Neutrophil (primary cell): Measurements from ENCODE around the gene P3H3.
A peak's percentile ranks its signal among the peaks of the same experiment; 100 is the strongest.
"Not testable (repeated sequence)": the region's sequence is repeated elsewhere in the genome, so short reads cannot be mapped to it uniquely, and the experiment has no call there.

ENCODE experiments used
- H3K27ac ChIP-seq: fragments of 200-600 bp; sonication (generic); 2 replicates; pipeline ENCODE4 v1.5.1; 2016; ENCODE audit warnings: mild to moderate bottlenecking, moderate library complexity
- H3K27me3 ChIP-seq: fragments of 200-600 bp; sonication (generic); 2 replicates; pipeline ENCODE4 v1.6.0; 2016; ENCODE audit warnings: mild to moderate bottlenecking
- H3K36me3 ChIP-seq: fragments of 200-600 bp; sonication (generic); 2 replicates; pipeline ENCODE4 v1.5.1; 2017
- H3K4me1 ChIP-seq, 2 experiments: fragments of 200-600 bp in 1 of 2; sonication (generic) in 1 of 2; 1 replicate in 1 of 2; 2 replicates in 1 of 2; pipeline versions ENCODE4 v1.5.1 to v1.6.1; 2013 to 2016; ENCODE audit warnings: low read depth in 1 of 2, low read length in 1 of 2, mild to moderate bottlenecking in 1 of 2, moderate library complexity in 1 of 2; ENCODE audit not compliant: control insufficient read depth in 1 of 2, insufficient read depth in 1 of 2
- H3K4me3 ChIP-seq, 2 experiments: fragments of 200-600 bp in 1 of 2; sonication (generic) in 1 of 2; 1 replicate in 1 of 2; 2 replicates in 1 of 2; pipeline ENCODE4 v1.5.1; 2013 to 2016; ENCODE audit warnings: low read depth in 1 of 2, low read length in 1 of 2, mild to moderate bottlenecking in 1 of 2, moderate library complexity in 1 of 2
- H3K9me3 ChIP-seq: fragments of 200-600 bp; sonication (generic); 2 replicates; pipeline ENCODE4 v1.5.1; 2016
- CTCF ChIP-seq: fragments of 200-600 bp; sonication (generic); IDR thresholded peaks from 2 replicates; pipeline ENCODE4 v1.5.1; 2016; ENCODE audit warnings: antibody characterized with exemption

P3H3 gene

GRCh38 chr12:6868211-6869048 is 40.2 kb downstream of the P3H3 start:
- H3K27ac ChIP-seq, result peak overlapping the region; percentile 86
- H3K4me3 ChIP-seq, result peak overlapping the region; percentile 92 to 98
- TF ChIP-seq CTCF, result no peak
- H3K27me3 ChIP-seq, result no peaks in the 10 kb centered on the region
- peaks cover 58 to 60% of the 10 kb centered on the region in 2 experiments for H3K4me1 ChIP-seq
- peaks cover 24% of the 10 kb centered on the region for H3K36me3 ChIP-seq
- no peaks in the 10 kb centered on the region for H3K9me3 ChIP-seq

GRCh38 chr12:6869049-6870021 is 41.1 kb downstream of the P3H3 start:
- H3K27ac ChIP-seq, result peak overlapping the region; percentile 86
- peak overlapping the region; percentile 92 to 98 for H3K4me3 ChIP-seq
- peak; percentile 94 for TF ChIP-seq CTCF
- H3K9me3 ChIP-seq, result no peaks in the 10 kb centered on the region
- peaks cover 21% of the 10 kb centered on the region for H3K36me3 ChIP-seq
- H3K4me1 ChIP-seq, result peaks cover 66 to 69% of the 10 kb centered on the region in 2 experiments
- H3K27me3 ChIP-seq, result no peaks in the 10 kb centered on the region

- H3K4me3 ChIP-seq, H3K9me3 ChIP-seq, H3K27me3 ChIP-seq: not testable (repeated sequence)
- H3K27ac ChIP-seq, result peak overlapping the region; percentile 86
- peaks cover 21% of the 10 kb centered on the region for H3K36me3 ChIP-seq
- peaks cover 70 to 72% of the 10 kb centered on the region in 2 experiments for H3K4me1 ChIP-seq
These were observed 42.1 kb downstream of the P3H3 start for GRCh38 chr12:6870304-6870703.

GRCh38 chr12:6871052-6871957 is 43.1 kb downstream of the P3H3 start:
- Histone ChIP-seq H3K27ac (peak overlapping the region; percentile 86), H3K36me3 (peaks cover 21% of the 10 kb centered on the region), H3K9me3 (no peaks in the 10 kb centered on the region), H3K4me3 (peak overlapping the region; percentile 82 to 95), H3K27me3 (no peaks in the 10 kb centered on the region), H3K4me1 (peaks cover 69 to 77% of the 10 kb centered on the region in 2 experiments)
- TF ChIP-seq CTCF, result no peak

GRCh38 chr12:6872073-6873048 is 44.2 kb downstream of the P3H3 start:
- no peaks in the 10 kb centered on the region for H3K27me3 ChIP-seq
- H3K4me3 ChIP-seq, result peak overlapping the region; percentile 82 to 95
- peak; percentile 99 for TF ChIP-seq CTCF
- H3K9me3 ChIP-seq, result no peaks in the 10 kb centered on the region
- peaks cover 21% of the 10 kb centered on the region for H3K36me3 ChIP-seq
- peak overlapping the region; percentile 86 for H3K27ac ChIP-seq
- peaks cover 60 to 70% of the 10 kb centered on the region in 2 experiments for H3K4me1 ChIP-seq
